Suprapubic skin (tissue), 4 donors: ENCODE measurements around the gene CTBP2.

Experiments
- EP300 ChIP-seq: sonication (generic); formaldehyde crosslinking; IDR thresholded peaks from one replicate; pipeline ENCODE4 v1.6.1; 2017; ENCODE audit warnings: antibody characterized with exemption
- POLR2A ChIP-seq, 2 donors: fragments of 450-650 bp; IDR thresholded peaks; one replicate each; pipeline ENCODE4 v1.6.1; 2017; ENCODE audit warnings: antibody characterized with exemption in 2 of 2, mild to moderate bottlenecking in 2 of 2, moderate library complexity in 2 of 2
- POLR2AphosphoS5 ChIP-seq, 3 donors: sonication (generic); formaldehyde crosslinking; IDR thresholded peaks; one replicate each; pipeline ENCODE4 v1.6.1; 2017; ENCODE audit warnings: antibody characterized with exemption in 3 of 3
- TF ChIP-seq, protein P1 (sequence below), 2 donors: fragments of 200-600 bp in 1 of 2; fragments of 450-650 bp in 1 of 2; sonication (generic) in 1 of 2; IDR thresholded peaks; one replicate each; pipeline ENCODE4 v1.5.1; 2016 to 2019; ENCODE audit warnings: antibody characterized with exemption in 2 of 2, mild to moderate bottlenecking in 1 of 2, moderate library complexity in 1 of 2

DNA sequence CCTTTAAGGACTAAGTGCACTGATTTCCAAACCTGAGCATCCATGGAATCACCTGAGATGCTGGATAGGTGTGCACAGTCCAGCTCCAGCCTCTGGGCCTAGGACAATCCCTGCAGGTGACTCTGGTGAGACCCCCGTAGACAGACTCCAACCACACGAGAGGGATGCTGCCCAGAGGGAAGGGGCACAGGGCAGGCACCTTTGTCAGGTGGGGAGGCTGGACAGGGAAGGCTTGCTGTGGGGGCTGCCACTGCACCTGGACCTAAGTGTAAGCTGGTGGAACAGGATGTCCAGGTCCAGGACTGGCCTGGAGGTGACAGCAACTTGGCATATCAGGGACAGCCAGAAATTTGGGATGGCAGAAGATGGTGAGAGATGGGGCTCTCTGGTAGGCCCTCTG lies 45.1 kb upstream of the CTBP2 start:
- TF ChIP-seq POLR2A (IDR thresholded peaks at IDR 0.05) = no peak
- no peak for TF ChIP-seq POLR2AphosphoS5 (IDR thresholded peaks at IDR 0.05)
- TF ChIP-seq, protein P1, sequence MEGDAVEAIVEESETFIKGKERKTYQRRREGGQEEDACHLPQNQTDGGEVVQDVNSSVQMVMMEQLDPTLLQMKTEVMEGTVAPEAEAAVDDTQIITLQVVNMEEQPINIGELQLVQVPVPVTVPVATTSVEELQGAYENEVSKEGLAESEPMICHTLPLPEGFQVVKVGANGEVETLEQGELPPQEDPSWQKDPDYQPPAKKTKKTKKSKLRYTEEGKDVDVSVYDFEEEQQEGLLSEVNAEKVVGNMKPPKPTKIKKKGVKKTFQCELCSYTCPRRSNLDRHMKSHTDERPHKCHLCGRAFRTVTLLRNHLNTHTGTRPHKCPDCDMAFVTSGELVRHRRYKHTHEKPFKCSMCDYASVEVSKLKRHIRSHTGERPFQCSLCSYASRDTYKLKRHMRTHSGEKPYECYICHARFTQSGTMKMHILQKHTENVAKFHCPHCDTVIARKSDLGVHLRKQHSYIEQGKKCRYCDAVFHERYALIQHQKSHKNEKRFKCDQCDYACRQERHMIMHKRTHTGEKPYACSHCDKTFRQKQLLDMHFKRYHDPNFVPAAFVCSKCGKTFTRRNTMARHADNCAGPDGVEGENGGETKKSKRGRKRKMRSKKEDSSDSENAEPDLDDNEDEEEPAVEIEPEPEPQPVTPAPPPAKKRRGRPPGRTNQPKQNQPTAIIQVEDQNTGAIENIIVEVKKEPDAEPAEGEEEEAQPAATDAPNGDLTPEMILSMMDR (IDR thresholded peaks at IDR 0.05) = no peak
- TF ChIP-seq EP300 = no peak
